ENCODE results near the gene RNF113B. TPM values are rescaled to one million over a fixed set of nuclear protein-coding genes. Genes with fewer than 3 reads are reported as not detected.

RNF113B gene
- total and polyA plus RNA-seq, 2 of the 13 experiments (the other 11 are each of a cell fraction or from before 2014, with no cell fraction given) = not detected

- TF ChIP-seq SOX13 (IDR thresholded peaks at IDR 0.05) = no peak
- peak in 1 of 2 experiments; percentile 39; a peak in 1 of 4 replicates for TF ChIP-seq SOX13 (CRISPR knock-in tag; conservative IDR thresholded peaks at IDR 0.05 in 1 of 2, IDR thresholded peaks at IDR 0.05 in 1 of 2)
- no peak for TF ChIP-seq DZIP1 (CRISPR knock-in tag; IDR thresholded peaks at IDR 0.05)
- no peak for TF ChIP-seq PLSCR1 (CRISPR knock-in tag; IDR thresholded peaks at IDR 0.05; ENCODE audit: borderline replicate concordance)
- TF ChIP-seq FOXP4 (CRISPR knock-in tag; IDR thresholded peaks at IDR 0.05) = 0 out of 2 replicates have a peak, but pooled peaks have one; percentile 17
- TF ChIP-seq ZFAT (CRISPR knock-in tag; conservative IDR thresholded peaks at IDR 0.05) = no peak
- 0 out of 4 replicates have a peak, but pooled peaks of 1 of the 2 experiments have one; percentile 19 for TF ChIP-seq HMGXB4 (CRISPR knock-in tag; IDR thresholded peaks at IDR 0.05; ENCODE audit: borderline replicate concordance in 1 of 2, low read depth in 1 of 2)
- no peak for TF ChIP-seq ZNF569 (CRISPR knock-in tag; IDR thresholded peaks at IDR 0.05; ENCODE audit: borderline replicate concordance)
- TF ChIP-seq ZBTB7B (CRISPR knock-in tag; IDR thresholded peaks at IDR 0.05) = no peak
- no peak for TF ChIP-seq PBX2 (CRISPR knock-in tag; IDR thresholded peaks at IDR 0.05)
- TF ChIP-seq ZNF264 (CRISPR knock-in tag; IDR thresholded peaks at IDR 0.05) = 0 out of 2 replicates have a peak, but pooled peaks have one; percentile 15
- 0 out of 2 replicates have a peak, but pooled peaks have one; percentile 36 for TF ChIP-seq FOXA3 (CRISPR knock-in tag; IDR thresholded peaks at IDR 0.05)
- TF ChIP-seq CHD2 (IDR thresholded peaks at IDR 0.05; ENCODE audit: low read depth, low read length) = no peak
- TF ChIP-seq RBAK (CRISPR knock-in tag; IDR thresholded peaks at IDR 0.05) = no peak
- no peak for TF ChIP-seq ZNF44 (CRISPR knock-in tag; IDR thresholded peaks at IDR 0.05)
- no peak; the same call in 2 of the 3 replicates for TF ChIP-seq MXI1 (IDR thresholded peaks at IDR 0.05; ENCODE audit: borderline replicate concordance, low read depth, low read length)
These were observed 32.2 kb downstream of the RNF113B start (continued) for GRCh38 chr13:98144801-98145350.
